Left cardiac atrium (tissue), 4 donors: Measurements from ENCODE around the gene MIA3. TPM values are rescaled to one million over a fixed set of nuclear protein-coding genes. Genes with fewer than 3 reads are reported as not detected.

ENCODE experiments used
- ATAC-seq, 2 donors: fragments of 200-7000 bp; cut with Tn5 transposase; one replicate each; pipeline ENCODE4 v1.9.1; 2020; ENCODE audit warnings: mild to moderate bottlenecking in 2 of 2, moderate library complexity in 2 of 2
- DNase-seq: peaks from one replicate; pipeline ENCODE4 v3.0.0-alpha.2; 2020
- intact Hi-C, 2 donors: fragments of 100-400 bp; cut with DNase I; formaldehyde crosslinking; loops; one replicate each; pipeline versions ENCODE4 v1.14.1 to v1.15.1; 2022 to 2023
- total RNA-seq, 2 donors: library from RNA; stranded (reverse); fragmentation: NEBNext Ultra II Directional; extraction: Animal tissue kit (Norgen Biotek cat#: 25700); gene quantifications; one replicate each; pipeline ENCODE4 v1.2.1, GENCODE V29; 2021
- donor health status: DM: no; HTN: yes; CAD: no.
- donor health status: DM: no; HTN: yes; CAD: no; lungs with severe emphysema.
- donor health status: DM: yes; HTN: yes; CAD: no.
- donor health status: Dilated cardiomyopathy.

Gene MIA3
- total RNA-seq, 2 donors from 2014 or later: 52.9 to 55.8 TPM

DNA sequence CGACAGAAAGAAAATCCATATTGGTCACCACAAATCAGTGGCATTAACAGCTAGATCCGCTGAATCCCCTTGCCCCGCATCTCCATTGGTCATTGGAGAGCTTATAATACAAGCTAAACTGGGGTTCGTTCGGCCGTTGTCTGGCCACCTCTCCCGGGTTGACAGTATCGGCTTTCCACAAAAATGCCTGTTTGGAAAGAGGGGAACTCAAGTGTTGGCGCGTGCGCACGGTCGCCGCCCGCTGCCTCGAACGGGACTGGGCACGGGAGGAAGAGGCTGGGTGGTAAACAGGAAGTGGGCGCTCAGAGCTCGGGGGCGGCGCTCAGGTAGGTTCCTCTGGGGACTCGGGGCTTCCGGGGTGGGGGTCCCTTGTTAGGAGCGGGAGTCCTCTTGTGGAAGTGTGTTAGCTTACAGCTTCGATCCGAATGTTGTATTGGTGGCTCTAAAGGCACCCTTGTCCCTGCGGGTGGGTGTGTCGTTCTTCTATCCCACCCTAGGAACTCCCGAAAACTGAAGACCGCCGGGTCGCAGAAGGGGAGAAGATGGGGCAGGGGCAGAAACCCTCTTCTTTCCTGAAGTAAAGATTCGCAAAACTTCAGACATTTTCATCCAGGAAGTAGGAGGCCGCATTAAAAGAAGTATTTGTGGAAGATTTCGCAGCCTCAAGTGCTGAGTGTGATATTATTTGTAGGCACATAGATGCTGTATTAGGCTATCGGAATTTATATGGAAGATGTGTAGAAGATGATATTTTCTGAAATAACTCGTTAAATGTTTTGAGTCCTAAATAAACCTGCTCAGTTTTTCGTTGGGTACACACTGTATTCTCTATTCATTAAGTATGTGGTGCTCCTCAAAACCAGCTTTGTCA lies 95.4 kb downstream of the MIA3 start:
- DNase-seq (peak; percentile 94), ATAC-seq (peak; percentile 89 to 90)
- intact Hi-C loops: loop anchor here in 1 of 2 donors (10.0 kb wide), 1 partner anchor 249 kb away; no protein-coding TSS in a partner anchor

DNA sequence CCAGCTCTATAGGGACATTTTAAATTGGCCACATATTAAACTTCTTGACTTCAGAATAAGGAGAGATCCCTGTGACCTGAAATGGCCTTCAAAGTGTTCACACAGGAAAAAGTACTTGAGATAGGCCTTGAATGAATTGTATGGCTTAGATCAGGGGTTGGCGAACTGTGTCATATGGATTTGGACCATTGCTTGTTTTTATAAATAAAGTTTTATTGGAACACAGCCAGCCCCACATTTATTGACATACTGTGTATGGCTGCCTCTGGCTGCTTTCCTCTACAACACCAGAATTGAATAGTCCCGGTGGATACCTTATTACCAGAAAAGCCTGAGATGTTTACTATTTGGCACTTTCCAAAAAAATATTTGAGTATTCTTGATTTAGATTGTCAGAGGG lies 98.5 kb downstream of the MIA3 start:
- intact Hi-C loops: loop anchor here in 1 of 2 donors (10.0 kb wide), 1 partner anchor 252 kb away; no protein-coding TSS in a partner anchor
- DNase-seq (no peak), ATAC-seq (no peak)

Other genes with a start within 250 kb of the MIA3 start
- gene HHIPL2, start 70.0 kb upstream of the MIA3 start, total RNA-seq: under 1 TPM; 0.32 to 0.37 TPM
- gene TAF1A, start 28.2 kb upstream of the MIA3 start, total RNA-seq: 1 to 10 TPM; 4.0 to 4.2 TPM
- gene AIDA, start 94.4 kb downstream of the MIA3 start, total RNA-seq: 10 to 100 TPM; 64.7 to 71.3 TPM
- gene BROX, start 94.5 kb downstream of the MIA3 start, total RNA-seq: 10 to 100 TPM; 23.1 to 28.2 TPM
- not detected for gene FAM177B, start 119.1 kb downstream of the MIA3 start, total RNA-seq
- gene DISP1, start 196.9 kb downstream of the MIA3 start, total RNA-seq: 1 to 10 TPM; 4.2 to 8.0 TPM